ENCODE measurements around the gene SNUPN.

SNUPN gene

GRCh38 chr15:75622505-75622904 is 3.0 kb downstream of the SNUPN start:
- no peaks in the 10 kb centered on the region for H3K9me3 Mint-ChIP-seq
- H3K4me1 Mint-ChIP-seq (ENCODE audit: low read depth), result peaks cover 59% of the 10 kb centered on the region
- H3K27me3 Mint-ChIP-seq, result no peaks in the 10 kb centered on the region
- no peak overlapping the region for H3K4me3 Mint-ChIP-seq
- peaks cover 31% of the 10 kb centered on the region for H3K36me3 Mint-ChIP-seq (ENCODE audit: low read depth)
- peak overlapping the region; percentile 90 for H3K27ac Mint-ChIP-seq

- Mint-ChIP-seq H3K36me3 (ENCODE audit: low read depth) (peaks cover 44% of the 10 kb centered on the region), H3K27ac (peak overlapping the region; percentile 90), H3K27me3 (no peaks in the 10 kb centered on the region), H3K9me3 (no peaks in the 10 kb centered on the region), H3K4me1 (ENCODE audit: low read depth) (peaks cover 48% of the 10 kb centered on the region), H3K4me3 (peak overlapping the region; percentile 72)
Measured at GRCh38 chr15:75620841-75621391, 4.6 kb downstream of the SNUPN start.

GRCh38 chr15:75620058-75620820 is 5.3 kb downstream of the SNUPN start:
- Mint-ChIP-seq H3K27ac (peak overlapping the region; percentile 90), H3K4me1 (ENCODE audit: low read depth) (peaks cover 50% of the 10 kb centered on the region), H3K36me3 (ENCODE audit: low read depth) (peaks cover 49% of the 10 kb centered on the region), H3K27me3 (no peaks in the 10 kb centered on the region), H3K4me3 (peak overlapping the region; percentile 72), H3K9me3 (no peaks in the 10 kb centered on the region)

GRCh38 chr15:75616766-75617165 is 8.8 kb downstream of the SNUPN start:
- H3K27ac Mint-ChIP-seq, result no peak overlapping the region
- no peaks in the 10 kb centered on the region for H3K27me3 Mint-ChIP-seq
- no peaks in the 10 kb centered on the region for H3K9me3 Mint-ChIP-seq
- no peak overlapping the region for H3K4me3 Mint-ChIP-seq
- H3K36me3 Mint-ChIP-seq (ENCODE audit: low read depth), result peaks cover 67% of the 10 kb centered on the region
- H3K4me1 Mint-ChIP-seq (ENCODE audit: low read depth), result peaks cover 31% of the 10 kb centered on the region

GRCh38 chr15:75606711-75607699 is 18.5 kb downstream of the SNUPN start:
- H3K9me3 Mint-ChIP-seq, result no peaks in the 10 kb centered on the region
- peak overlapping the region; percentile 24 for H3K4me3 Mint-ChIP-seq
- peaks cover 67% of the 10 kb centered on the region for H3K36me3 Mint-ChIP-seq (ENCODE audit: low read depth)
- H3K4me1 Mint-ChIP-seq (ENCODE audit: low read depth), result peaks cover 37% of the 10 kb centered on the region
- H3K27me3 Mint-ChIP-seq, result no peaks in the 10 kb centered on the region
- peak overlapping the region; percentile 80 for H3K27ac Mint-ChIP-seq

- peak overlapping the region; percentile 24 for H3K4me3 Mint-ChIP-seq
- H3K9me3 Mint-ChIP-seq, result no peaks in the 10 kb centered on the region
- H3K27me3 Mint-ChIP-seq, result no peaks in the 10 kb centered on the region
- H3K27ac Mint-ChIP-seq, result peak overlapping the region; percentile 80
- peaks cover 37% of the 10 kb centered on the region for H3K4me1 Mint-ChIP-seq (ENCODE audit: low read depth)
- peaks cover 71% of the 10 kb centered on the region for H3K36me3 Mint-ChIP-seq (ENCODE audit: low read depth)
Measured at GRCh38 chr15:75606026-75606425, 19.5 kb downstream of the SNUPN start.

- H3K27ac Mint-ChIP-seq, result no peak overlapping the region
- peaks cover 19% of the 10 kb centered on the region for H3K4me1 Mint-ChIP-seq (ENCODE audit: low read depth)
Measured at GRCh38 chr15:75599401-75599800, 26.1 kb downstream of the SNUPN start.

GRCh38 chr15:75598361-75598760 is 27.2 kb downstream of the SNUPN start:
- H3K27ac Mint-ChIP-seq, result no peak overlapping the region
- H3K27me3 Mint-ChIP-seq, result no peaks in the 10 kb centered on the region
- H3K9me3 Mint-ChIP-seq, result no peaks in the 10 kb centered on the region
- peaks cover 19% of the 10 kb centered on the region for H3K4me1 Mint-ChIP-seq (ENCODE audit: low read depth)
- H3K4me3 Mint-ChIP-seq, result no peak overlapping the region
- H3K36me3 Mint-ChIP-seq (ENCODE audit: low read depth), result peaks cover 65% of the 10 kb centered on the region

More at GRCh38 chr15:75599401-75599800, 26.1 kb downstream of the SNUPN start:
- H3K9me3 Mint-ChIP-seq, result no peaks in the 10 kb centered on the region
- no peak overlapping the region for H3K4me3 Mint-ChIP-seq
- peaks cover 68% of the 10 kb centered on the region for H3K36me3 Mint-ChIP-seq (ENCODE audit: low read depth)
- no peaks in the 10 kb centered on the region for H3K27me3 Mint-ChIP-seq

GRCh38 chr15:75597667-75598341 is 27.7 kb downstream of the SNUPN start:
- Mint-ChIP-seq H3K27me3 (no peaks in the 10 kb centered on the region), H3K4me1 (ENCODE audit: low read depth) (peaks cover 19% of the 10 kb centered on the region), H3K27ac (peak overlapping the region; percentile 80), H3K4me3 (peak overlapping the region; percentile 24), H3K9me3 (no peaks in the 10 kb centered on the region), H3K36me3 (ENCODE audit: low read depth) (peaks cover 65% of the 10 kb centered on the region)

- H3K4me3 Mint-ChIP-seq, result no peak overlapping the region
- peaks cover 19% of the 10 kb centered on the region for H3K4me1 Mint-ChIP-seq (ENCODE audit: low read depth)
- H3K9me3 Mint-ChIP-seq, result no peaks in the 10 kb centered on the region
- H3K27ac Mint-ChIP-seq, result no peak overlapping the region
- H3K36me3 Mint-ChIP-seq (ENCODE audit: low read depth), result peaks cover 68% of the 10 kb centered on the region
- H3K27me3 Mint-ChIP-seq, result no peaks in the 10 kb centered on the region
Measured at GRCh38 chr15:75596703-75597345, 28.7 kb downstream of the SNUPN start.

GRCh38 chr15:75594276-75594675 is 31.2 kb downstream of the SNUPN start:
- Mint-ChIP-seq H3K9me3 (no peaks in the 10 kb centered on the region), H3K27me3 (no peaks in the 10 kb centered on the region), H3K4me3 (no peak overlapping the region), H3K36me3 (ENCODE audit: low read depth) (peaks cover 61% of the 10 kb centered on the region), H3K4me1 (ENCODE audit: low read depth) (peaks cover 23% of the 10 kb centered on the region), H3K27ac (no peak overlapping the region)

GRCh38 chr15:75591655-75592364 is 33.7 kb downstream of the SNUPN start:
- H3K36me3 Mint-ChIP-seq (ENCODE audit: low read depth), result peaks cover 54% of the 10 kb centered on the region
- no peak overlapping the region for H3K27ac Mint-ChIP-seq
- H3K4me1 Mint-ChIP-seq (ENCODE audit: low read depth), result peaks cover 5% of the 10 kb centered on the region
- no peaks in the 10 kb centered on the region for H3K9me3 Mint-ChIP-seq
- no peaks in the 10 kb centered on the region for H3K27me3 Mint-ChIP-seq
- H3K4me3 Mint-ChIP-seq, result no peak overlapping the region

- no peak overlapping the region for H3K4me3 Mint-ChIP-seq
- H3K27me3 Mint-ChIP-seq, result no peaks in the 10 kb centered on the region
- no peaks in the 10 kb centered on the region for H3K9me3 Mint-ChIP-seq
- H3K27ac Mint-ChIP-seq, result no peak overlapping the region
- H3K4me1 Mint-ChIP-seq (ENCODE audit: low read depth), result peaks cover 4% of the 10 kb centered on the region
- peaks cover 44% of the 10 kb centered on the region for H3K36me3 Mint-ChIP-seq (ENCODE audit: low read depth)
Measured at GRCh38 chr15:75590239-75590638, 35.3 kb downstream of the SNUPN start.

All from stimulated activated naive CD8-positive, alpha-beta T cell treated with anti-CD3 and anti-CD28 coated beads, Interleukin-15, Interleukin-2, amounts not matched to agents 100 ng/mL and 50 ng/mL, for 24 hours (primary cell).